OCI-LY1 (cell line): ENCODE results near the gene CDK17.

Experiments
- EZH2 ChIP-seq: fragments of 200-600 bp; sonication (generic), shearing (Covaris generic); IDR thresholded peaks from 2 replicates; pipeline ENCODE4 v1.8.0; 2017; ENCODE audit warnings: borderline replicate concordance, mixed run types, mild to moderate bottlenecking, antibody characterized with exemption, low read length, moderate library complexity, mixed read lengths
- TF ChIP-seq, protein P1 (sequence below): fragments of 200-600 bp; sonication (generic), shearing (Covaris generic); IDR thresholded peaks from 2 replicates; pipeline ENCODE4 v1.5.1; 2017; ENCODE audit warnings: mild to moderate bottlenecking, antibody characterized with exemption, low read length, moderate library complexity, mixed read lengths

DNA sequence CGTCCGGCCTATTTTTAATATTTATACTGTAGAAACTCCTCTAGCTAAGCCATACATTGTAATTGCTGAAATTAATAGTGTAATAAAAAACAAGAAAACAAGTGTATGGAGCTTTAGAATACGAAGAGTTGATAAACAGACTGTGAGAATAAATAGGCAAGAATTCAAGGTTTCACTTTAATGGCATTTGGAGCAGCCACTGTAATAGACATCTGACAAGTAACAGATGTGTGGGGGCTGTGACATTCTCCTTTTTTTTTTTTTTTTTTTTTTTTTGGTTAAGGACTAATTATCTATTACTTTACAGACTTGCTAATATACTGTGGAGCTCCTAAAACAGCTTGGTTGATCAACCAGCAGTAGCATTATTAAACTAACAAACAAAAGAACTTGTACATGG lies 47.0 kb upstream of the CDK17 start:
- TF ChIP-seq, protein P1, sequence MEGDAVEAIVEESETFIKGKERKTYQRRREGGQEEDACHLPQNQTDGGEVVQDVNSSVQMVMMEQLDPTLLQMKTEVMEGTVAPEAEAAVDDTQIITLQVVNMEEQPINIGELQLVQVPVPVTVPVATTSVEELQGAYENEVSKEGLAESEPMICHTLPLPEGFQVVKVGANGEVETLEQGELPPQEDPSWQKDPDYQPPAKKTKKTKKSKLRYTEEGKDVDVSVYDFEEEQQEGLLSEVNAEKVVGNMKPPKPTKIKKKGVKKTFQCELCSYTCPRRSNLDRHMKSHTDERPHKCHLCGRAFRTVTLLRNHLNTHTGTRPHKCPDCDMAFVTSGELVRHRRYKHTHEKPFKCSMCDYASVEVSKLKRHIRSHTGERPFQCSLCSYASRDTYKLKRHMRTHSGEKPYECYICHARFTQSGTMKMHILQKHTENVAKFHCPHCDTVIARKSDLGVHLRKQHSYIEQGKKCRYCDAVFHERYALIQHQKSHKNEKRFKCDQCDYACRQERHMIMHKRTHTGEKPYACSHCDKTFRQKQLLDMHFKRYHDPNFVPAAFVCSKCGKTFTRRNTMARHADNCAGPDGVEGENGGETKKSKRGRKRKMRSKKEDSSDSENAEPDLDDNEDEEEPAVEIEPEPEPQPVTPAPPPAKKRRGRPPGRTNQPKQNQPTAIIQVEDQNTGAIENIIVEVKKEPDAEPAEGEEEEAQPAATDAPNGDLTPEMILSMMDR: no peak
- no peak for TF ChIP-seq EZH2
